GM19193 (cell line): ENCODE results near the gene PLD5.

Experiments
- POLR2A ChIP-seq: IDR thresholded peaks from 4 replicates; pipeline ENCODE4 v1.6.1; 2011; ENCODE audit not compliant: insufficient read depth, insufficient read length; ENCODE audit errors: extremely low read depth

PLD5 gene

GRCh38 chr1:242140836-242141235, 383.7 kb downstream of the PLD5 start:
- no peak for TF ChIP-seq POLR2A

GRCh38 chr1:242139986-242140385, 384.5 kb downstream of the PLD5 start:
- TF ChIP-seq POLR2A: no peak

DNA sequence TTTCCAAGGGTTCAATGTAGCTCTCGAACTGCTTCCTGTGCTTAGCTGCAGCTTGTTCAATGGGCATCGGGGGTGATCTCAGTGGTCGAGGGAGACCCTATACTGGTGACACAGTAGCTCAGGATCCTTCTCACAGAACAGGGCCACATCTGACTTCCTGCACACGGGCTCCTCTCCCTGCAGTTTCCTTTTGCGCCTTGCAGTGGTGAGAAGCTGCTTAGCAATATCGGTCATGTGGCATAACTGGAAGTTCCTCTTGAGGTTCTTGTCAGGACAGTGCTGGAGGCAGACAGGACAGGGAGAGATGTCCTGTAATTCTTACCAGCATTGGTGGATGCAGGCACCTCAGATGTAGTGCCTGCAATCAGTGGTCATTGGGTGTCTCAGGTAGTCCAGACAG, 385.1 kb downstream of the PLD5 start:
- TF ChIP-seq POLR2A: no peak

- no peak for TF ChIP-seq POLR2A
These were observed 390.7 kb downstream of the PLD5 start for GRCh38 chr1:242133796-242134195.

GRCh38 chr1:242133351-242133750, 391.1 kb downstream of the PLD5 start:
- no peak for TF ChIP-seq POLR2A

DNA sequence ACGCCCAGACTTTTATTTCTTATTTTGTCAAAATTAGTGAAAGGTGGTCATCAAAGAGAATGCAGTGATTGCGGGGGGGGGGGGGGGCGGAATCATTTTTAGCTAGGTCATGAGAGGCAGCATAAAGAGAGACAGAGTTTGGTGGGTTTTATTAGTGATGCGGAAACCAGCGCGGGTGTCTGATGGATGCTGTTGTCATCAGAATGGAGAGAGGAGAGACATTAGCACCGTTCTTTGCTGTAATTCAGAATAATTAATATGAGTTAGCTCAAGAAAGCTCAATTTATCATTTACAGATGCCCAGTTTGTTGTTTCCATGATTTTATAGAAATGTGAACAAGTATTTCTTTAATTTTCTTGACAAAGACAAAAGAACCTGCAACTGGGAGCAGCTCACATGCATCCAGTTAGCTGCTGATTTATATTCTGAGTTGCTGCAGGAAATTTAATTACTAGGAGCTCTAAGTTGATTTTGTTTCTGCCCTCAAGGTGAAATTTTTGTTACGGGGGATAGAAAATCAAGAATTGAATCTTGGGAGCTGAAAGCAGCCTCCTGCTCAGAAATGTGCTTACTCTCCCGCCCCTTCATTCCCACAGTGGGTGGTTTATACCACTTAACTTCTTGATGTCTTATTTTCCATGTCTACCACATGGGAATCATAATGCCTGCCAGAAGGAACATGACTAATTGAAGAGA, 392.2 kb downstream of the PLD5 start:
- TF ChIP-seq POLR2A: no peak

DNA sequence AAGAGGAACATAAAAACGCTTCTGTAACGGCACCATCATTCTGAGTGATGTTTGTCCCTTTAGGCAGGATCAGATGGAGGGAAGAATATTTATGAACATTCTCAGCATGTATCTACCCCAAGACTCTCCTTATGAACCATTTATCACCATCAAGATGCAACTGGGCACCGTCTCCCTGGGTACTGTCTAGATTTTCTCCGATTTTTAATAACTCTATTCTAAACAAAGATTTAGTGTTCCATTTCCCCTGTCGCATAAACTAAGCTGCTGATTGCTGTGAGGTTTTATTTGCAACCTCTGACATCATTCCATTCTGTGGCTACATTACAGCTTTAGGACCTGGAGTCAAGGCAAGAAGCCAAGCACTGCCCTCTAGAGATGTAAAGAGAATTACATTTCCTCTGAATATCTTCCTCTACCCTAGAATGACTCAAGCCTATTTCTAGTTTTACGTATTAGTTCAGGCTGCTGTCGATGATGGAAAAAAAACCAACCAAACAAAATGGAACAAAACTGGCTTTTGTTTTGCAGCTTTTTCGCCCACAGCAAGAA, 395.5 kb downstream of the PLD5 start:
- TF ChIP-seq POLR2A: no peak

DNA sequence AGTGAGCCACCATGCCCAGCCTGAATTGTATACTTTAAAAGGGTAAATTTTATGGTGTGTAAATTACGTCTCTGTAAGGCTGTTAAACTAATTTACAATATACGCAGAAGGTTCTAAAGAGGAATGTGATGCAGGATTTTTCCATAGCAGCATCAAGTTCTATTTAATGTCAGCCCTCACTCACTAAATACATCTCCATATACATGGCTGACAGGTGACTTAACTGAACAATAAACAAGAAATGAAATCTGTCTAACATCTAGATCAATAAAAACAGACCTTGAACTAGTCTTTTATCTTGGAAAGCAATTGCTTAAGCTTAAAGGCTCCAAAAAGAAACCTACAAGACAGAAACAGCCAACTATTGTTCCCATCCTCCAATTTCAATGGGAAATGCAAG, 404.1 kb downstream of the PLD5 start:
- no peak for TF ChIP-seq POLR2A

- TF ChIP-seq POLR2A: no peak
These were observed 423.6 kb downstream of the PLD5 start for GRCh38 chr1:242100921-242101320.

GRCh38 chr1:242093116-242093515, 431.4 kb downstream of the PLD5 start:
- TF ChIP-seq POLR2A: no peak

DNA sequence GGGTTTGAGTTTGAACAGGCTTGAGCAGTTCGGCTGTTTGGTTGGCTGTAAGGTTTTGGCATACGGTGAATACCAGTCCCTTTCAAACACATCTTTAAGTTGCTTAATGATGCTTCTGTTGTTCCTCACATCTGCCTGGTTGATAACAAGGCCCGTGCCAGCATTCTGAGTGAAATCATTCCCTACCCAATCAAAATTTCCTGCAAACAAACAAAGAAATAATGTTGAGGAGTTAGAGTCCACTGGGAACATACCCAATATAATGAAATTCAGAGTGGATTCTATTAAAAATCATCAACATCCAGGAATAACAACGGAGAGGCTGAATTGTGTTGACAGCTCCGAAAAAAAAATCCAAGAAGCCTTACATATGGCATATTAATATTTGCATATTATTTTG, 434.6 kb downstream of the PLD5 start:
- no peak for TF ChIP-seq POLR2A

DNA sequence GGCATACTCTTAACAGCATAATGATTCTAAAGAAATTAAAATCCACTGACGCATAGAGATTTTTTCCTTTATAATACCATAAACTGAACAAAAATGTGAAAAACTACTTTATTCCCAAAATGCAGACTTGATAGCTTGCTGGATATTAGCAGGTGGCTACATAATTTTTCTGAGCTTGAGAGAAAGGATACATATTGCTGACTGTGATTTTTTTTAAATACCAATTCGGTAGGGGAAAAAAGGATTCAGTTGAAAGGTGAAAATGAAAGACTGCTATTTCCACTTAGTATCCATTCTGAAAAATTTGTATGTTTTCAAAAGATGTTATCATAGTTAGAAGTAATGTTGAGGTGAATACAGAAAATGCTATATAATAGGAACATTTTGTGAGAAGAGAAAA, 435.6 kb downstream of the PLD5 start:
- no peak for TF ChIP-seq POLR2A

DNA sequence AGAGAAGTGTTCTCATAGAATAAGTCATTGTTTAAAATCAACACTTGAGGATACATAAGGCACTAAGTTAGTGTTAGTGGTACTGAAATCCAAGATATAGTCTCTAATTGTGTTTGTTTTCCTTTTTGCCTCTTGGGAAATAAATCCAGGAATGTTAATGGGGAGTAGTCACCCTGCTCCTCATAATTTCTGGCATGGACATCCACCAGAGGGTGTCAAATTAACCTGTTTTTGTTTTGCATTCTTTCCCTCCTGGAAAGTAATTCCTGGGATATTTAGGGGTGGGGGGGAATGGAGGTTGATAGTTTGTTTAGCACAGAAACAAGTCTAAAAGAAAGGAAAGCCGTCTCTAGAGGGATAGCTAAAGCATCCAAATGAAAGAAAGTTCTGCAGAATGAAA, 437.8 kb downstream of the PLD5 start:
- TF ChIP-seq POLR2A: no peak

DNA sequence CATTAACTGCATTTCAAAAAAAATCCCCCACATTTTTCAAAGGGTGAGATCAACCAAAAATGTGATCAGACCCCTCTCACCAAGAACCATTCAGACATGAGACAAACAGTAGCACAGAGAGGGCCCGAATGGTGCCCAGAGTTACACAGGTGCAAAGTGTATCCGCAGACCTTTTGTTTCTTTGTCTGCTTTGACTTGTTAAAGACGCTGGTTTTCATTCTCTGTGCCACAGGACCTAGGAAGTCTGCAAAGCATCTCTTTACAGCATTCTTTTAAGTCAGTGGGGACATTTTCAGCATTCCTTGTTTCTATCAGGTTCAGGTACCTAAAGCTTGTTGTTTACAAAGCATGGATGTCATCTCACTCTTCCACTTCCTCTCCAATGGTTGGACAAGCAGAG, 438.4 kb downstream of the PLD5 start:
- TF ChIP-seq POLR2A: no peak

- TF ChIP-seq POLR2A: no peak
These were observed 440.8 kb downstream of the PLD5 start for GRCh38 chr1:242083742-242084141.

DNA sequence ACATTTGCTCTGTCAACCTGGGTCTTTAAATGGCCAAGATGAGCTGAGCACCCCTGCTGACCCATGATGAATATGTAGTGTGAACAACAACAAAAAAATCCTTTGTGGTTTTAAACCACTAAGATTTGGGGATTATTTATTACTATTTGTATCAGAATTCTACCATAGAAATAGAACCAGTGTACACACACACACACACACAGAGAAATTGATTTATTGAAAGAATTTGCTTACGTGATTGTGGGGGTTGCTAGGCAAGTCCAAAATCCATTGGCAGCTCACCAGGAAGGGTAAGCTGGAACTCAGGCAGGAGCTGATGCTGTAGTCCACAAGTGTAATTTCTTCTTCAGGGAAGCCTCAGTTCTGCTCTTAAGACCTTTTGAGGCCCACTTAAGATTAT, 443.1 kb downstream of the PLD5 start:
- no peak for TF ChIP-seq POLR2A

GRCh38 chr1:242065813-242066212, 458.7 kb downstream of the PLD5 start:
- no peak for TF ChIP-seq POLR2A

GRCh38 chr1:242062271-242062670, 462.2 kb downstream of the PLD5 start:
- TF ChIP-seq POLR2A: no peak

GRCh38 chr1:242059976-242060375, 464.5 kb downstream of the PLD5 start:
- no peak for TF ChIP-seq POLR2A
